K562 (cell line): Measurements from ENCODE around the gene SHISA5. TPM values are rescaled to one million over a fixed set of nuclear protein-coding genes. Genes with fewer than 3 reads are reported as not detected.

ENCODE experiments used
- ATAC-seq: fragments of 200-7000 bp; cut with Tn5 transposase; 3 replicates; pipeline ENCODE4 v1.9.1; 2020; ENCODE audit warnings: moderate library complexity
- BruUV-seq: library from RNA; stranded (reverse); fragments of 400-500 nt; replicated peaks from 2 replicates; lab custom pipeline; 2021; lab: Mats Ljungman, UMichigan
- CTCF ChIA-PET: fragments of 300-600 bp; formaldehyde crosslinking; extraction: SDS; loops from one replicate; lab custom pipeline; 2021; ENCODE audit warnings: low intra/inter-chr PET ratio; lab: Yijun Ruan, JAX
- POLR2A ChIA-PET: fragments of 300-600, 350-650 bp; sonication (Branson Sonifier 250); formaldehyde crosslinking; extraction: SDS; loops from one replicate; lab custom pipeline; 2021; ENCODE audit warnings: antibody characterized with exemption, inconsistent platforms; lab: Yijun Ruan, JAX
- DNase-seq, 4 experiments: peaks; one replicate each; pipeline versions ENCODE4 v3.0.0 to v3.0.0-alpha.2; 2011 to 2018; ENCODE audit warnings: low spot score in 3 of 4, mixed read lengths in 3 of 4; ENCODE audit errors: extremely low read depth in 1 of 4
- FAIRE-seq: peaks from 2 replicates; lab custom pipeline; 2011; peaks lifted over from hg19 to GRCh38; lab: Jason Lieb, UNC
- H2AFZ ChIP-seq: 2 replicates; pipeline ENCODE4 v1.6.0; 2011; ENCODE audit warnings: low read depth, low read length, control low read depth, inconsistent platforms
- H3K27ac ChIP-seq: fragments of 200-600 bp; 3 replicates; pipeline ENCODE4 v1.8.0; 2011; ENCODE audit warnings: low read depth, mild to moderate bottlenecking, control low read depth, inconsistent platforms, low read length, moderate library complexity, mixed read lengths; ENCODE audit errors: extremely low read depth
- H3K27me3 ChIP-seq, 2 experiments: fragments of 300-600 bp in 1 of 2; 2 replicates in 1 of 2; 3 replicates in 1 of 2; pipeline versions ENCODE4 v1.6.0 to v1.8.0; 2011; ENCODE audit warnings: inconsistent platforms in 2 of 2, low read length in 2 of 2, mild to moderate bottlenecking in 1 of 2, mixed read lengths in 1 of 2, moderate library complexity in 1 of 2; ENCODE audit not compliant: control insufficient read depth in 2 of 2, insufficient read depth in 2 of 2
- H3K36me3 ChIP-seq: fragments of 300-600 bp; 3 replicates; pipeline ENCODE4 v1.8.0; 2011; ENCODE audit warnings: mild to moderate bottlenecking, low read length, inconsistent platforms; ENCODE audit not compliant: control insufficient read depth, insufficient read depth
- H3K4me1 ChIP-seq, 2 experiments: fragments of 200-600 bp in 1 of 2; replicated peaks in 1 of 2; 2 replicates in 1 of 2; 3 replicates in 1 of 2; pipeline versions ENCODE4 v1.5.1 to v1.8.0; 2011; ENCODE audit warnings: inconsistent platforms in 2 of 2, low read length in 2 of 2, mild to moderate bottlenecking in 1 of 2, mixed read lengths in 1 of 2, moderate library complexity in 1 of 2; ENCODE audit not compliant: control insufficient read depth in 2 of 2, insufficient read depth in 2 of 2
- H3K4me2 ChIP-seq: 2 replicates; pipeline ENCODE4 v1.6.1; 2011; ENCODE audit warnings: low read length, control low read depth, inconsistent platforms, mixed read lengths; ENCODE audit not compliant: insufficient read depth
- H3K4me3 ChIP-seq: fragments of 200-600 bp; sonication (generic), shearing (Covaris generic); 2 replicates; pipeline ENCODE4 v1.5.1; 2016; ENCODE audit warnings: control low read depth, inconsistent platforms
- H3K79me2 ChIP-seq: fragments of 200-600 bp; 3 replicates; pipeline ENCODE4 v1.8.0; 2011; ENCODE audit warnings: low read length, inconsistent platforms; ENCODE audit not compliant: control insufficient read depth, insufficient read depth
- H3K9ac ChIP-seq, 2 experiments: 2 replicates each; pipeline versions ENCODE4 v1.6.0 to v1.6.1; 2011; ENCODE audit warnings: low read depth in 2 of 2, low read length in 2 of 2, control low read depth in 1 of 2, inconsistent platforms in 1 of 2, mild to moderate bottlenecking in 1 of 2, mixed read lengths in 1 of 2; ENCODE audit not compliant: insufficient read depth in 1 of 2
- H3K9me1 ChIP-seq: one replicate; pipeline ENCODE4 v1.6.0; 2011; ENCODE audit warnings: inconsistent platforms, mild to moderate bottlenecking, low read length, moderate library complexity; ENCODE audit not compliant: control insufficient read depth, insufficient read depth
- H3K9me3 ChIP-seq: replicated peaks from 2 replicates; pipeline ENCODE4 v1.5.1; 2011; ENCODE audit warnings: low read depth, low read length, inconsistent platforms; ENCODE audit not compliant: control insufficient read depth, insufficient read depth
- H4K20me1 ChIP-seq: replicated peaks from 2 replicates; pipeline ENCODE4 v1.6.1; 2011; ENCODE audit warnings: low read length, inconsistent platforms, mixed read lengths; ENCODE audit not compliant: control insufficient read depth, insufficient read depth
- GTF2A2 ChIP-seq: IDR thresholded peaks from 2 replicates; pipeline ENCODE4 v1.6.1; 2016; ENCODE audit warnings: mild to moderate bottlenecking, missing genetic modification characterization, missing compliant biosample characterization
- NCOA2 ChIP-seq, 2 experiments: fragments of 450-650 bp; IDR thresholded peaks; 2 replicates each; pipeline ENCODE4 v1.6.1; 2018; ENCODE audit warnings: mild to moderate bottlenecking in 2 of 2, moderate library complexity in 1 of 2; ENCODE audit not compliant: partially characterized antibody in 2 of 2
- NFIC ChIP-seq: fragments of 450-650 bp; IDR thresholded peaks from 2 replicates; pipeline ENCODE4 v1.6.1; 2017; ENCODE audit warnings: mild to moderate bottlenecking, inconsistent platforms
- NR2C2 ChIP-seq, 2 experiments: fragments of 200-800 bp in 1 of 2; sonication (Bioruptor generic) in 1 of 2; sonication (generic) in 1 of 2; formaldehyde crosslinking in 1 of 2; IDR thresholded peaks; 2 replicates each; pipeline versions ENCODE4 v1.6.1 to v1.8.0; 2016 to 2022; ENCODE audit warnings: mild to moderate bottlenecking in 1 of 2, missing compliant biosample characterization in 1 of 2, missing genetic modification characterization in 1 of 2, missing genetic modification reagents in 1 of 2
- OTX1 ChIP-seq: fragments of 450-650 bp; formaldehyde crosslinking; IDR thresholded peaks from 2 replicates; pipeline ENCODE4 v1.4.0; 2022; ENCODE audit warnings: mild to moderate bottlenecking
- SRSF1 ChIP-seq: fragments of 200-400 bp; formaldehyde crosslinking; IDR thresholded peaks from 2 replicates; pipeline ENCODE4 v1.6.1; 2017; ENCODE audit warnings: mild to moderate bottlenecking, low read depth, low read length, moderate library complexity
- WGBS: fragments of 100-300 bp; shearing (Covaris generic); methylation state at CpG from one replicate; pipeline ENCODE4 v1.1.6; 2016; ENCODE audit warnings: low coverage, mixed read lengths; ENCODE audit not compliant: insufficient coverage; ENCODE audit errors: missing lambda C conversion rate; 5-methylcytosine and 5-hydroxymethylcytosine counted together
- in situ Hi-C: fragments of 300-500 bp; cut with MboI; formaldehyde crosslinking; loops from 4 replicates; pipeline ENCODE4 v1.15.0; 2018; ENCODE audit warnings: inconsistent platforms, mixed read lengths
- intact Hi-C: fragments of 100-400 bp; cut with micrococcal nuclease; formaldehyde crosslinking; loops from 2 replicates; pipeline ENCODE4 v1.14.2; 2022
- polyA plus RNA-seq, 8 experiments: library from polyadenylated mRNA; depleted of rRNA in 4 of 8; stranded (reverse) in 5 of 8; unstranded in 3 of 8; fragments of >200 nt; fragmentation: Nextera tagmentation in 2 of 8; fragmentation: Illumina TruSeq in 1 of 8; extraction: Ambion mirVana in 2 of 8; extraction: Trizol in 1 of 8; gene quantifications; 2 replicates each; pipeline versions ENCODE4 v1.2.1 to v1.2.3, GENCODE V29; 2011 to 2014; ENCODE audit warnings: inconsistent platforms in 1 of 8, missing spikeins in 1 of 8
- total RNA-seq, 7 experiments: library from RNA; depleted of rRNA in 6 of 7; stranded (reverse); fragments of >200 nt in 6 of 7; fragmentation: Illumina TruSeq in 2 of 7; extraction: Trizol in 2 of 7; gene quantifications; 2 replicates each; pipeline versions ENCODE4 v1.2.1 to v1.2.3, GENCODE V29; 2011 to 2021; ENCODE audit warnings: low replicate concordance in 1 of 7
- TF ChIP-seq, protein P1 (sequence below), 2 experiments: fragments of 450-650 bp; IDR thresholded peaks; 2 replicates each; pipeline ENCODE4 v1.6.1; 2016
- TF ChIP-seq, protein P2 (sequence below): fragments of 150-350 bp; IDR thresholded peaks from 2 replicates; pipeline ENCODE4 v1.6.1; 2014; ENCODE audit warnings: low read depth, mild to moderate bottlenecking, low read length, borderline replicate concordance

SHISA5 gene
- total and polyA plus RNA-seq, 9 of the 15 experiments (the other 6 are each of a cell fraction or from before 2014, with no cell fraction given), result 8.4 to 85.8 (median 56.1) TPM

DNA sequence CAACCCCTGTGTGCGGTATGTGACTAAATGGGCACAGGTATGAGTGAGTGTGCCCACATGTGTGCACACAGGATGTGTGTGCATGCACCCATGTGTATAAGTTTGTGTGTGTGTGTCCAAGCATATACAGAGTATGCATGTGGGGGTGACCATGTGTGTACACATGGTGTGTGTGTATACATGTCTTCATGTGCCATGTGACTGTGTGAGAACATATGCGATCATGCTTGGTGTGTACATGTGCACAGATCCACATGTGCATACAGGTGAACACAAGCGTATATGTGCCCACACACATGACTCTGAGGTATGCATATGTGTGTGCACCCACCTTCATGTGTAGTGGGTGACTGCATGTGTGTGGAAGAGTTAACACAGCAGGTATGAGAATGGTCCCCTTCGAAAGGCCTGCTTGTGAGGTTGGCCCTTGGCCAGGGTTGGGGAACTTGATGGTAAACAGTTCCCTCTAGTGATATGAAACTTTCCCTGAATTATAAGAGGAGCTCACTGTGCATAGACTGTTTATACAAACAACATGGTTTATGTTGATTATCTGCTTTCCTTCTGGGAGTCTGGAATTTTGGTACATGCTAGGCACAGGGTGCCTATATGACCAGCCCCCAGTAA lies 42.3 kb upstream of the SHISA5 start:
- Histone ChIP-seq H3K79me2 (peaks cover 3% of the 10 kb centered on the region; the same call in 1 of the 3 replicates), H3K9me1 (no peaks in the 10 kb centered on the region), H3K36me3 (peaks cover 61% of the 10 kb centered on the region; the same call in 2 of the 3 replicates), H2AFZ (no peak overlapping the region), H3K9ac (no peak overlapping the region), H3K9me3 (no peaks in the 10 kb centered on the region), H3K27ac (no peak overlapping the region), H3K27me3 (no peaks in the 10 kb centered on the region), H3K4me1 (peaks cover 0 to 6% of the 10 kb centered on the region in 2 experiments; a peak in 3 of 5 replicates), H3K4me2 (no peak overlapping the region), H4K20me1 (no peaks in the 10 kb centered on the region; the same call in 1 of the 2 replicates), H3K4me3 (no peak overlapping the region)
- BruUV-seq, result no TSS peak
- POLR2A ChIA-PET, result no interaction called here
- CTCF ChIA-PET, result no interaction called here
- DNase-seq (no peak), FAIRE-seq (no peak), ATAC-seq (no peak)
- 93% methylated on average over 4 of the region's 4 CpGs for WGBS
- TF ChIP-seq OTX1 (CRISPR knock-in tag), result no peak
- peak; percentile 50 for TF ChIP-seq NFIC
- TF ChIP-seq NCOA2 (IDR thresholded peaks at IDR 0.05; ENCODE audit: partially characterized antibody in 2 of 2), result no peak
- in situ Hi-C loops (no loop called here), intact Hi-C loops (no loop called here)

DNA sequence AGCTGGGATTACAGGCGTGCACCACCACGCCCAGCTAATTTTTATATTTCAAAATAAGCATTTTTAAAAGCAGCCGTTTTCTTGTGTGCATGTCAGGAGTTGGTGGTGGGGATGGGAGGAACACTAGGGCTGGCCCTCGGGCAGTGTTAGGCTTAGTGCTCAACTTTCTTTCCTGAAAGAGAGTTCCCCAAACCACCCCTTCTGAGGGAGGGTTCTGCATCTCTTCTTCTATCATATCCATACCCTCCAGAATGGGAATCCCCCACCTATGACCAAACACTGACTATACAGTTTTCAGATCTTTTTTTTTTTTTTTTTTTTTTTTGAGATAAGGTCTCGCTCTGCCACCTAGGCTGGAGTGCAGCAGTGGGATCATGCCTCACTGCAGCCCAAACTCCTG lies 40.2 kb upstream of the SHISA5 start:
- intact Hi-C loops (no loop called here), in situ Hi-C loops (no loop called here)
- Histone ChIP-seq H2AFZ (no peak overlapping the region), H3K79me2 (no peaks in the 10 kb centered on the region), H3K9ac (no peak overlapping the region), H3K36me3 (peaks cover 58% of the 10 kb centered on the region), H3K9me1 (no peaks in the 10 kb centered on the region), H3K4me2 (no peak overlapping the region), H3K27me3 (no peaks in the 10 kb centered on the region), H4K20me1 (no peaks in the 10 kb centered on the region), H3K4me1 (peaks cover 0 to under 1% of the 10 kb centered on the region in 2 experiments; a peak in 2 of 5 replicates), H3K4me3 (no peak overlapping the region), H3K27ac (no peak overlapping the region), H3K9me3 (no peaks in the 10 kb centered on the region)
- ChIA-PET POLR2A (interaction anchor here (0.7 kb wide), 1 partner anchor 265 kb away, joined by 3 read pairs; no protein-coding TSS in a partner anchor), CTCF (no interaction called here)
- no TSS peak for BruUV-seq
- DNase-seq (no peak), ATAC-seq (no peak), FAIRE-seq (no peak)
- 68% methylated on average over 4 of the region's 5 CpGs for WGBS
- TF ChIP-seq, protein P1, sequence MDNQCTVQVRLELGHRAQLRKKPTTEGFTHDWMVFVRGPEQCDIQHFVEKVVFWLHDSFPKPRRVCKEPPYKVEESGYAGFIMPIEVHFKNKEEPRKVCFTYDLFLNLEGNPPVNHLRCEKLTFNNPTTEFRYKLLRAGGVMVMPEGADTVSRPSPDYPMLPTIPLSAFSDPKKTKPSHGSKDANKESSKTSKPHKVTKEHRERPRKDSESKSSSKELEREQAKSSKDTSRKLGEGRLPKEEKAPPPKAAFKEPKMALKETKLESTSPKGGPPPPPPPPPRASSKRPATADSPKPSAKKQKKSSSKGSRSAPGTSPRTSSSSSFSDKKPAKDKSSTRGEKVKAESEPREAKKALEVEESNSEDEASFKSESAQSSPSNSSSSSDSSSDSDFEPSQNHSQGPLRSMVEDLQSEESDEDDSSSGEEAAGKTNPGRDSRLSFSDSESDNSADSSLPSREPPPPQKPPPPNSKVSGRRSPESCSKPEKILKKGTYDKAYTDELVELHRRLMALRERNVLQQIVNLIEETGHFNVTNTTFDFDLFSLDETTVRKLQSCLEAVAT (IDR thresholded peaks at IDR 0.05), result no peak
- TF ChIP-seq, protein P2, sequence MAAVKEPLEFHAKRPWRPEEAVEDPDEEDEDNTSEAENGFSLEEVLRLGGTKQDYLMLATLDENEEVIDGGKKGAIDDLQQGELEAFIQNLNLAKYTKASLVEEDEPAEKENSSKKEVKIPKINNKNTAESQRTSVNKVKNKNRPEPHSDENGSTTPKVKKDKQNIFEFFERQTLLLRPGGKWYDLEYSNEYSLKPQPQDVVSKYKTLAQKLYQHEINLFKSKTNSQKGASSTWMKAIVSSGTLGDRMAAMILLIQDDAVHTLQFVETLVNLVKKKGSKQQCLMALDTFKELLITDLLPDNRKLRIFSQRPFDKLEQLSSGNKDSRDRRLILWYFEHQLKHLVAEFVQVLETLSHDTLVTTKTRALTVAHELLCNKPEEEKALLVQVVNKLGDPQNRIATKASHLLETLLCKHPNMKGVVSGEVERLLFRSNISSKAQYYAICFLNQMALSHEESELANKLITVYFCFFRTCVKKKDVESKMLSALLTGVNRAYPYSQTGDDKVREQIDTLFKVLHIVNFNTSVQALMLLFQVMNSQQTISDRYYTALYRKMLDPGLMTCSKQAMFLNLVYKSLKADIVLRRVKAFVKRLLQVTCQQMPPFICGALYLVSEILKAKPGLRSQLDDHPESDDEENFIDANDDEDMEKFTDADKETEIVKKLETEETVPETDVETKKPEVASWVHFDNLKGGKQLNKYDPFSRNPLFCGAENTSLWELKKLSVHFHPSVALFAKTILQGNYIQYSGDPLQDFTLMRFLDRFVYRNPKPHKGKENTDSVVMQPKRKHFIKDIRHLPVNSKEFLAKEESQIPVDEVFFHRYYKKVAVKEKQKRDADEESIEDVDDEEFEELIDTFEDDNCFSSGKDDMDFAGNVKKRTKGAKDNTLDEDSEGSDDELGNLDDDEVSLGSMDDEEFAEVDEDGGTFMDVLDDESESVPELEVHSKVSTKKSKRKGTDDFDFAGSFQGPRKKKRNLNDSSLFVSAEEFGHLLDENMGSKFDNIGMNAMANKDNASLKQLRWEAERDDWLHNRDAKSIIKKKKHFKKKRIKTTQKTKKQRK, result no peak
- TF ChIP-seq GTF2A2 (tag) (no peak), SRSF1 (no peak), NR2C2 (CRISPR knock-in tag; IDR thresholded peaks at IDR 0.05) (no peak), NR2C2 (tag; IDR thresholded peaks at IDR 0.05) (no peak)
